ENCODE results near the gene GIMAP6. TPM values are rescaled to one million over a fixed set of nuclear protein-coding genes. Genes with fewer than 3 reads are reported as not detected.
"Not testable (repeated sequence)": the region's sequence is repeated elsewhere in the genome, so short reads cannot be mapped to it uniquely, and the experiment has no call there.

Gene GIMAP6
- total RNA-seq, 2 donors from 2014 or later: 35.9 to 43.2 TPM

GRCh38 chr7:150615221-150615755, 16.9 kb downstream of the GIMAP6 start:
- H3K9me3 Mint-ChIP-seq: peaks cover 25 to 29% of the 10 kb centered on the region in 2 donors
- peak overlapping the region; percentile 80 to 92 for H3K27ac Mint-ChIP-seq
- DNase-seq (ENCODE audit: low spot score in 2 of 2); ATAC-seq: not testable (repeated sequence)
- H3K36me3 Mint-ChIP-seq: peaks cover 24 to 58% of the 10 kb centered on the region in 2 donors

DNA sequence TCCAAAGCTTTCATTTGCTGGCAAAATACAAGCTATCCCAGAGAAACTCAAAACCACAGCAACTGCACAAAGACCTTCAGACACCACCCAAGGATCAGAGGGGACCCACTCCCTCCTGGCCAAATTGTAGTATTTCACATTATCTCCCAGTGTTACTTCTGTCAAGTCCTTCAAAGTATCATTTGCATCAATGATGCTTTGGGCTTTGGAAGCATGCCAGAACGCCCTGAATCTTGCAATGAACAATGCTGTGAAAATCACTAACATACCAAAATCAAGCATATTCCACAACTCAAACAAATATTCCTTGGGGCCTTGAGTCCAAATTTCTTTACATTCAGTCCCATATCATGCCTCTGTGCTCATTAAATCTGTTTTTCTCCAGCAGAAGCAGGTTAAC, 17.8 kb downstream of the GIMAP6 start:
- Mint-ChIP-seq H3K9me3 (peaks cover 25 to 28% of the 10 kb centered on the region in 2 donors), H3K27ac (peak overlapping the region; percentile 80 to 92), H3K36me3 (peaks cover 24 to 66% of the 10 kb centered on the region in 2 donors)
- not testable (repeated sequence) for ATAC-seq; DNase-seq (ENCODE audit: low spot score in 2 of 2)

DNA sequence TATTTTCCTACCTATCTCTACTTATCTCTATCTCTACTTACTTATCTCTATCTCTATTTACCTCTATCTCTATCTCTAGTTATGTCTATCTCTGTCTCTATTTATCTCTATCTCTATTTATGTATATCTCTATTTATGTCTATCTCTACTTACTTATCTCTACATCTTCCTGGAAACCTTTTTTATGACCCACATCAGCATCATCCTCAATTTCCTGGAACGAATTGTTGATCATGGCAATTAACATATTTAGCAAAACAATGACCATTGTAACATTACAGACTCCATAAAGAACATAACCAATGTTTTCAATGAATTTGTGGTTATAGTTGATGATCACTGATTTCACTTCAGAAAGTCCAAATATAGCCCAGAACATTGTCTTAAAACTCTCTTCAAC, 18.3 kb downstream of the GIMAP6 start:
- ATAC-seq (no peak), DNase-seq (ENCODE audit: low spot score in 2 of 2) (no peak)
- Mint-ChIP-seq H3K9me3 (peaks cover 25 to 28% of the 10 kb centered on the region in 2 donors), H3K36me3 (peaks cover 24 to 66% of the 10 kb centered on the region in 2 donors), H3K27ac (peak overlapping the region; percentile 9 to 80)

DNA sequence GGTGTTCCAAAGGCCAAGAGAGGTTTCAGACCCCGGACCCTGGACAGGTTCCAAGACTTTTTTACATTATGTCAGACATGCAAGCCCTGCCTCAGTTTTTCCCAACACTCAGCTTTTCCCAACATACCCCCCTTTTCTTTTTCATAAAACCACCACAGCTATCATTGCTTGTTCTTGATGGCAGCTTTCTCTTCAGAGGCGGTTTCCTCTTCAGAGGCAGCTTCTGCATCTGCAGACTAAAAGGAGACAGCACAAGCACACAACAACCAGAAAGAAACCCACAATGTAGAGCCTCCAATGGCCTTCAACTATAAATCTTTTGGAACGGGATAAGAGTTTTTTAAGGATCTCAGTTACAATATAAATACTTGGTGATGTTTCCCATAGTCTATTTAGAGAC, 19.3 kb downstream of the GIMAP6 start:
- peaks cover 23 to 63% of the 10 kb centered on the region in 2 donors for H3K36me3 Mint-ChIP-seq
- DNase-seq (ENCODE audit: low spot score in 2 of 2): no peak
- peak overlapping the region in 1 of 2 donors; percentile 80 for H3K27ac Mint-ChIP-seq
- peaks cover 25 to 33% of the 10 kb centered on the region in 2 donors for H3K9me3 Mint-ChIP-seq
- ATAC-seq: no peak

DNA sequence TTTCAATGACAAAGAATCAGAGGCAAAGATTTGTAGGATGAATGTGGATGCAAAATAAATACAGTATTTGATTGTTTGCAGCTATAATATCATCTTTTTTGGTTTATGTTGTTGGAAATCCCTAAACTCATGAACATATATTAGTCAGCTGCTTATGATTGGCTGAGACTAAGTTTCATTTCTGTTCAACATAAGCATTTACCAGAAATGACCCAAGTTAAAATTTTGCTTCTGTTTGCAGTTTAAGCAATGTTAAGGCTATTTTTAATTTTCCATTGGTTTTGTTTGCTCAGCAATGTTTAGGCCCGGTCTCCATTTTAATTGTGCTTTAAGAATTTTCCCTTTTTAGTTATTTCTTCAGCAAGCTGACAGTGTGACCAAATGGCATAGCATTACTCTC, 22.0 kb downstream of the GIMAP6 start:
- Mint-ChIP-seq H3K9me3 (peaks cover 30 to 31% of the 10 kb centered on the region in 2 donors), H3K36me3 (peaks cover 19 to 59% of the 10 kb centered on the region in 2 donors), H3K27ac (peak overlapping the region; percentile 77 to 98)
- no peak for DNase-seq (ENCODE audit: low spot score in 2 of 2)
- peak in 1 of 2 donors; percentile 72 for ATAC-seq

DNA sequence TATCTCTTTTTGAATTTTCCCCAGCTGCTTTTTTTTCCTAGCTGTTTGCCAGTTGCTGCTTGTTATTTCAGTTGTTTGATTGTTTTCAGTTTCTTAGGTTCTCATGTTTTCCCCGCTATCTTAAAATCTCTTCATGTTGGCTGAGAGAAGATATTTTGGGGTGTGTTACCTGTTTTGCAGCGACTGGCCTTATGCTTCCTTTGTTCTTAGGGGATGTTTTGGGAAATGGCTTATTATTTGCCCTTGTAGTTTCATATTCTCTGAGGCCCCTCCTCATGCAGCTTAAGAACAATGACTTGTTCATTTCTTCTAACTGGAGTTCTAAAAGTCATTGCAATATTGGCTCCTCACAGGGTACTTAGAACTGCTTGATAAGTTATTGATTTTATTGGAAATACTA, 28.6 kb downstream of the GIMAP6 start:
- Mint-ChIP-seq H3K36me3 (peaks cover 38 to 54% of the 10 kb centered on the region in 2 donors), H3K9me3 (peaks cover 31 to 40% of the 10 kb centered on the region in 2 donors), H3K27ac (peak overlapping the region in 1 of 2 donors; percentile 16)
- peak in 1 of 2 donors; percentile 22 for ATAC-seq
- DNase-seq (ENCODE audit: low spot score in 2 of 2): not testable (repeated sequence)

DNA sequence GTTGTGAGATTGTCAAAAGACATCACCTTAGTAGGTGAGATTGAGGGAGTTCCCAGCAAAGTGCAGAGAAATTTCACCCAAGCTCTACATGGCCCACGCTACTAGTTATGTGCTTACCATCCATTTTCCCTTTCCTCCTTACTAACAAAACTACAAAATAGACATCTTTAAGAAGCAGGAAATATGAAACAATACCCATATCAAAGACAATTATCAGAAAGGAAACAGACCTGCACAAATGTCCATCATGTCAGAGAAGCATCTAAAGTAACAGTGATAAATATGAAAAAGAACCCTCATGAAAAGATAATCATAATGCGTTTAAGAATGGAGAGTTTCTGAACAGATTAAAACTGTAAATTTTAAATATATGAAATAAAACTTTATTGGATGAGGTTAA, 36.8 kb downstream of the GIMAP6 start:
- Mint-ChIP-seq H3K36me3 (peaks cover 68 to 85% of the 10 kb centered on the region in 2 donors), H3K27ac (no peak overlapping the region), H3K9me3 (peaks cover 49 to 67% of the 10 kb centered on the region in 2 donors)
- DNase-seq (ENCODE audit: low spot score in 2 of 2) (no peak), ATAC-seq (no peak)

- DNase-seq (ENCODE audit: low spot score in 2 of 2) (no peak), ATAC-seq (no peak)
- no peak overlapping the region for H3K27ac Mint-ChIP-seq
- peaks cover 64 to 84% of the 10 kb centered on the region in 2 donors for H3K36me3 Mint-ChIP-seq
- peaks cover 44 to 63% of the 10 kb centered on the region in 2 donors for H3K9me3 Mint-ChIP-seq
Measured at GRCh38 chr7:150594805-150595204, 37.4 kb downstream of the GIMAP6 start.

- H3K36me3 Mint-ChIP-seq: peaks cover 45 to 58% of the 10 kb centered on the region in 2 donors
- peak overlapping the region in 1 of 2 donors; percentile 91 for H3K27ac Mint-ChIP-seq
- DNase-seq (ENCODE audit: low spot score in 2 of 2) (no peak), ATAC-seq (no peak)
- H3K9me3 Mint-ChIP-seq: peaks cover 33 to 38% of the 10 kb centered on the region in 2 donors
Measured at GRCh38 chr7:150587551-150587950, 44.6 kb downstream of the GIMAP6 start.

DNA sequence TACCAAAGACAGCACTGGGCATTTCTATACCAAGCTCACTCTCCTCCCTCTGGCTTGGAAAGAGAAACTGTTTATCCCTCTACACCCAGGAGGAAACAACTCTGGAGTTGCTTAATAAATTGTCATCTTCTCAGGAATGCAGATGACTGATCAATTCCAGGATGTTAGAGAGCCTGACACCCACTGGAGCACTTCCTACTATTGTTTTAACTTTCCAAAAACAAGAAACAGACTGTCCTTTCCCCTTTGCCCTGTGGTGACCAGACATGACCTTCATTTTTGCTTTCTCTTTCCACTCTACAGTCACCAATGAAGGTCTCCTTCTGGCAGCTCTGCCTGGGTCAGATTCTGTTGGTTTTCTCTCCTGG, 45.4 kb downstream of the GIMAP6 start:
- Mint-ChIP-seq H3K9me3 (peaks cover 25 to 30% of the 10 kb centered on the region in 2 donors), H3K36me3 (peaks cover 39 to 56% of the 10 kb centered on the region in 2 donors), H3K27ac (peak overlapping the region; percentile 85 to 91)
- DNase-seq (ENCODE audit: low spot score in 2 of 2): no peak
- ATAC-seq: peak; percentile 36 to 74

- DNase-seq (ENCODE audit: low spot score in 2 of 2) (no peak), ATAC-seq (peak; percentile 85 to 87)
- Mint-ChIP-seq H3K36me3 (peaks cover 33 to 51% of the 10 kb centered on the region in 2 donors), H3K27ac (peak overlapping the region; percentile 91), H3K9me3 (peaks cover 19 to 25% of the 10 kb centered on the region in 2 donors)
Measured at GRCh38 chr7:150586068-150586784, 46.0 kb downstream of the GIMAP6 start.

GRCh38 chr7:150585199-150585598, 47.0 kb downstream of the GIMAP6 start:
- Mint-ChIP-seq H3K9me3 (peaks cover 13 to 28% of the 10 kb centered on the region in 2 donors), H3K36me3 (peaks cover 31 to 48% of the 10 kb centered on the region in 2 donors), H3K27ac (peak overlapping the region; percentile 82 to 91)
- no peak for ATAC-seq
- DNase-seq (ENCODE audit: low spot score in 2 of 2): no peak

GRCh38 chr7:150580638-150581394, 51.4 kb downstream of the GIMAP6 start:
- H3K36me3 Mint-ChIP-seq: peaks cover 54 to 78% of the 10 kb centered on the region in 2 donors
- ATAC-seq (peak; percentile 87 to 91), DNase-seq (ENCODE audit: low spot score in 2 of 2) (no peak)
- H3K9me3 Mint-ChIP-seq: peaks cover 28 to 34% of the 10 kb centered on the region in 2 donors
- H3K27ac Mint-ChIP-seq: peak overlapping the region; percentile 61 to 82

DNA sequence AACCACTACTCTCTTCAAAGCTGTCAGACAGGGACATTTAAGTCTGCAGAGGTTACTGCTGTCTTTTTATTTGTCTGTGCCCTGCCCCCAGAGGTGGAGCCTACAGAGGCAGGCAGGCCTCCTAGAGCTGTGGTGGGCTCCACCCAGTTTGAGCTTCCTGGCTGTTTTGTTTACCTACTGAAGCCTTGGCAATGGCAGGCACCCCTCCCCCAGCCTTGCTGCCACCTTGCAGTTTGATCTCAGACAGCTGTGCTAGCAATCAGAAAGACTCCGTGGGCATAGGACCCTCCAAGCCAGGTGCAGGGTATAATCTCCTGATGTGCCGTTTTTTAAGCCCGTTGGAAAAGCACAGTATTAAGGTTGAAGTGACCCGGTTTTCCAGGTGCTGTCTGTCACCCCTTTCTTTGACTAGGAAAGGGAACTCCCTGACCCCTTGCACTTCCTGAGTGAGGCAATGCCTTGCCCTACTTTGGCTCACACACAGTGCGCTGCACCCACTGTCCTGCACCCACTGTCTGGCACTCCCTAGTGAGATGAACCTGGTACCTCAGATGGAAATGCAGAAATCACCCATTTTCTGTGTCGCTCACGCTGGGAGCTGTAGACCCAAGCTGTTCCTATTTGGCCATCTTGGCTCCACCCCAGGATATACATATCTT, 52.1 kb downstream of the GIMAP6 start:
- Mint-ChIP-seq H3K36me3 (peaks cover 57 to 79% of the 10 kb centered on the region in 2 donors), H3K9me3 (peaks cover 28 to 35% of the 10 kb centered on the region in 2 donors), H3K27ac (peak overlapping the region; percentile 61 to 82)
- DNase-seq (ENCODE audit: low spot score in 2 of 2); ATAC-seq: not testable (repeated sequence)

All from activated naive CD4-positive, alpha-beta T cell treated with anti-CD3 and anti-CD28 coated beads, Interleukin-2, amount 50 U/mL, for 72 hours (primary cell).